ENCODE measurements around the gene P3H3.

The P3H3 gene

DNA sequence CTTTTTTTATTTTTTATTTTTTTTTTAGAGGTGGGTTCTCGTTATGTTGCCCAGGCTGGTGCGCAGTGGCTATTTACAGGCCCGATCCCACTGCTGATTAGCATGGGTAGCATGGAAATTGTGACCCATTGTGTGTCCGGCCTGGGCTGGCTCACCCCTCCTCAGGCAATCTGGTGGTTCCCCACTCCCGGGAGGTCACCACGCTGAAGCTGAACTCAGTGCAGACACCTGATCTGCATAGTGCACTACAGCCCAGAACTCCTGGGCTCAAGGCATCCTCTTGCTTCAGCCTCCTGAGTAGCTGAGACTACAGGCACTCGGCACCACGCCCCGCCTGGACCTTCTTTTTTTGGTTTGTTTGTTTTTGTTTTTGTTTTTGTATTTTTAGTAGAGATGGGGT, 44.4 kb upstream of the P3H3 start:
- no peak overlapping the region for H3K4me3 ChIP-seq (ENCODE audit: low read length)
- TF ChIP-seq, protein P1, sequence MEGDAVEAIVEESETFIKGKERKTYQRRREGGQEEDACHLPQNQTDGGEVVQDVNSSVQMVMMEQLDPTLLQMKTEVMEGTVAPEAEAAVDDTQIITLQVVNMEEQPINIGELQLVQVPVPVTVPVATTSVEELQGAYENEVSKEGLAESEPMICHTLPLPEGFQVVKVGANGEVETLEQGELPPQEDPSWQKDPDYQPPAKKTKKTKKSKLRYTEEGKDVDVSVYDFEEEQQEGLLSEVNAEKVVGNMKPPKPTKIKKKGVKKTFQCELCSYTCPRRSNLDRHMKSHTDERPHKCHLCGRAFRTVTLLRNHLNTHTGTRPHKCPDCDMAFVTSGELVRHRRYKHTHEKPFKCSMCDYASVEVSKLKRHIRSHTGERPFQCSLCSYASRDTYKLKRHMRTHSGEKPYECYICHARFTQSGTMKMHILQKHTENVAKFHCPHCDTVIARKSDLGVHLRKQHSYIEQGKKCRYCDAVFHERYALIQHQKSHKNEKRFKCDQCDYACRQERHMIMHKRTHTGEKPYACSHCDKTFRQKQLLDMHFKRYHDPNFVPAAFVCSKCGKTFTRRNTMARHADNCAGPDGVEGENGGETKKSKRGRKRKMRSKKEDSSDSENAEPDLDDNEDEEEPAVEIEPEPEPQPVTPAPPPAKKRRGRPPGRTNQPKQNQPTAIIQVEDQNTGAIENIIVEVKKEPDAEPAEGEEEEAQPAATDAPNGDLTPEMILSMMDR (conservative IDR thresholded peaks at IDR 0.05; ENCODE audit: low read length) = no peak
- DNase-seq (ENCODE audit: low read depth) = no peak

DNA sequence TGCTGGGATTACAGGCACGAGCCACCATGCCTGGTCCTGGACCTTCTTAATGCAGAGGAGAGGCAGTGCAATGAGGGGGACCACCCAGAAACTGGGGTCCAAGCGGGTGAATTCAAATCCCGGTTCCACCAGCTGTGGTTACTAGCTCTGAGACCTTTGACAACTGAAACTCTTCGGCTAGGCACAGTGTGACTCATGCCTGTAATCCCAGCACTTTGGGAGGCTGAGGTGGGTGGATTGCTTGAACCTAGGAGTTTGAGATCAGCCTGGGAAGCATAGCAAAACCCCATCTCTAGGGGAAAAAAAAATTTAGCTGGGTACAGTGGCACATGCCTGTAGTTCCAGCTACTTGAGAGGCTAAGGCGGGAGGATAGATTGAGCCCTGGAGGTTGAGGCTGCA, 43.9 kb upstream of the P3H3 start:
- TF ChIP-seq, protein P1 (conservative IDR thresholded peaks at IDR 0.05; ENCODE audit: low read length) = no peak
- DNase-seq (ENCODE audit: low read depth) = no peak

DNA sequence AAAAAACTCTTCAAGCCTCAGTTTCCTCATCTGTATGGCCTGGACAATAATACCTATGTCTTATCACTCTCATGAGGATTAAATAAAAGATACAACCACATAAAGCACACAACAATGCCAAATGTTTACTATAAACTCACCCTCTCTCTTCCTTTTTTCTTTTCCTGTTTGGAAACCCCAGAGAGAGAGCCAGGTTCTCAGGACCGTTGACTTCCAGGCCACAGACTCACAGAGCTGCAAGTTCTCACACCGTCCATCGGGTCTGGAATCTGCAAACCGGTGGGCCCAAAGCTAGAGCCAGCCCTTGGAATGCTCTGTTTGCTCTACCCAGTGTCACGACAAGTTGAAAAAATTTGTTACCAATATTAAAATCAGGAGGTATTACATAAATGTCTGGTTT, 43.4 kb upstream of the P3H3 start:
- no peak overlapping the region for H3K4me3 ChIP-seq (ENCODE audit: low read length)
- TF ChIP-seq, protein P1 (conservative IDR thresholded peaks at IDR 0.05; ENCODE audit: low read length) = no peak
- DNase-seq (ENCODE audit: low read depth) = no peak

More for the DNA sequence above, 43.9 kb upstream of the P3H3 start:
- H3K4me3 ChIP-seq (ENCODE audit: low read length) = no peak overlapping the region

DNA sequence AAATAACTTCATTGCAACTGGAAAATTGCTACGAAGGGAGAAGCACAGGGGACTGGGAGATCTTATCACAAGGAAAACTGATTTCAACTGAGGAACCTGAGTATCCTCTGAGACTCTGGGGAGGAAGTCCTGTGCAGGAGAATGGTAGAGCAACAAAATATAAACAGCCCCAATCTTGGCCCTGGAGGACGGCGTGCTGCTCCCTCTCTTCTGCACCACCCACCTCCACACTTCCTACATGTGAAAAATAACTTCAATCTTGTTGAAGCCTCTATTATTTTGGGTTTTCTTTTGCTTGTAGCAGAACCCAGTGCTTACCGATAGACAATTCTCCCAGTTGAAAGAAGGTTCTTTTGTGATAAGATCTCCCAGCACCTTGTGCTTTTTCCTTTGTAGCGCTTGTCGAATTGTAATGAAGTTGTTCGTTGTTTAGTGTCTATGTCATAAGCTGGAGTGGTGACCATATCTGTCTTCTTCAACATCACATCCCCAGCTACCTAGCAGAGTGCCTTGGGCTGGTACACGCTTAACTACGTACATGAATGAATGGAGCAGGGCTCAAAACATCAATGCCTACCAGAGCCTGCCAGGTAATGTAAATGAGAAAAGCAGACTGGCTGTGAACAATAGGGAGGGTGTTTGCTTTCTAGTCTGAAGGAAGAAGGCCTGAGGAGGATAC, 41.7 kb upstream of the P3H3 start:
- no peak for DNase-seq (ENCODE audit: low read depth)
- TF ChIP-seq, protein P1 (conservative IDR thresholded peaks at IDR 0.05; ENCODE audit: low read length) = no peak
- no peak overlapping the region for H3K4me3 ChIP-seq (ENCODE audit: low read length)

DNA sequence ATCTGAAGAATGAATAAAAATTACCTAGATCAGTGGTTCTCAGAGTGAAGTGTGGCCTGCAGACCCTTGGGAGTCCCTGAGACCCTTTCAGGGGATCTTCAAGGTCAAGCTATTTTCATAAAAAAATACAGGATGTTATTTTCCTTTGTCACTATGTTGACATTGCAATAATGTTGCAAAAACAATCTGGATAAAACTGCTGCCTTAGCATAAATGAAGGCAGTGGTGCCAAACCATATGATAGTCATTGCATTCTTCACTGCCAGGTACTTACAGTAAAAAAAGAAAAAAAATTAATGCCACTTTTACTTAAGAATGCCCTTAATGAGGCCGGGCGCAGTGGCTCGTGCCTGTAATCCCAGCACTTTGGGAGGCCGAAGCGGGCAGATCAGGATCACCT, 40.9 kb upstream of the P3H3 start:
- TF ChIP-seq, protein P1 (conservative IDR thresholded peaks at IDR 0.05; ENCODE audit: low read length) = no peak
- H3K4me3 ChIP-seq (ENCODE audit: low read length) = no peak overlapping the region
- DNase-seq (ENCODE audit: low read depth) = no peak

DNA sequence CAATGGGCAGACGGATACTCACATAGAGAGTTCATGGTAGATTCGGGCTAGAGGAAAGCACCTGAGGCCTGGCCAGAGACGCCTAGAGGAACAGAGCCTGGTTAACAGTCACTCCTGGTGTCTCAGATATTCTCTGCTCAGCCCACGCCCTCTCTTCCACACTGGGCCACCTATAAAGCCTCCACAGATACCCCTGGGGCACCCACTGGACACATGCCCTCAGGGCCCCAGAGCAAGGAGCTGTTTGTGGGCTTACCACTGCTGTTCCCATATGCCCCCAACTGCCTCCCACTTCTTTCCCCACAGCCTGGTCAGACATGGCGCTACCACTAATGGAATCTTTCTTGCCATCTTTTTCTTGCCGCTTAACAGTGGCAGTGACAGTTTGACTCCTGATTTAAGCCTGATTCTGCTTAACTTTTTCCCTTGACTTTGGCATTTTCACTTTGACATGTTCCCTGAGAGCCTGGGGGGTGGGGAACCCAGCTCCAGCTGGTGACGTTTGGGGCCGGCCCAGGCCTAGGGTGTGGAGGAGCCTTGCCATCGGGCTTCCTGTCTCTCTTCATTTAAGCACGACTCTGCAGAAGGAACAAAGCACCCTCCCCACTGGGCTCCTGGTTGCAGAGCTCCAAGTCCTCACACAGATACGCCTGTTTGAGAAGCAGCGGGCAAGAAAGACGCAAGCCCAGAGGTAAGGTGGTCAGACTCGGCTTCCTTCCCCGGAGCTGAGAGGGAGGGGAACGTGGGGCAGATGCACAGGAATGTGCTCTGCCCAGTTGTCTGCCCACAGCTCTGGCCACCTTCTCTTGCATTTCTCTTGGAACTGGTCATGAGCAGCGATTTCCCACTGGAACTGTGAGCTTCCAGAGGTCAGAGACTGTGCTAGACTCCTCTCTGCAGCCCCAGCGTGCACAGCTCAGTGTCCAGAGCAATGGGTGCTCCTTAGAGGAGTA, 39.0 kb upstream of the P3H3 start, which contains the start of gene CD4:
Gene CD4, plus strand, starts transcription at position 557 of the 953 bp plus-strand sequence. CDS start 10,611 bp downstream, outside the sequence.
- TF ChIP-seq, protein P1 (conservative IDR thresholded peaks at IDR 0.05; ENCODE audit: low read length) = no peak
- DNase-seq (ENCODE audit: low read depth) = no peak
- no peak within 1 kb of the TSS for H3K4me3 ChIP-seq (ENCODE audit: low read length)
